GM12878 (cell line): ENCODE data around the gene SNN.

Source experiments
- HSF1 ChIP-seq: fragments of 150-350 bp; IDR thresholded peaks from 2 replicates; pipeline ENCODE4 v1.6.1; 2014; ENCODE audit warnings: mild to moderate bottlenecking, low read depth, low read length
- POLR2A ChIP-seq: IDR thresholded peaks from 2 replicates; pipeline ENCODE4 v1.6.1; 2011; ENCODE audit warnings: low read depth, mild to moderate bottlenecking, low read length
- POLR2AphosphoS5 ChIP-seq: IDR thresholded peaks from 2 replicates; pipeline ENCODE4 v1.6.1; 2011; ENCODE audit warnings: mild to moderate bottlenecking, low read length, inconsistent platforms
- SMC3 ChIP-seq: IDR thresholded peaks from 2 replicates; pipeline ENCODE4 v1.6.1; 2011; ENCODE audit warnings: low read length, improper control_type of control experiment, borderline replicate concordance
- USF1 ChIP-seq: IDR thresholded peaks from 2 replicates; pipeline ENCODE4 v1.6.1; 2011; ENCODE audit warnings: borderline replicate concordance, low read depth, mild to moderate bottlenecking, moderate library complexity, mixed read lengths, low read length; ENCODE audit not compliant: insufficient read depth; ENCODE audit errors: extremely low read length
- TF ChIP-seq, protein P1 (sequence below), 3 experiments: IDR thresholded peaks in 2 of 3; conservative IDR thresholded peaks in 1 of 3; 2 replicates each; pipeline ENCODE4 v1.5.1; 2011; ENCODE audit warnings: low read depth in 3 of 3, low read length in 3 of 3, mild to moderate bottlenecking in 3 of 3, control low read depth in 2 of 3, moderate library complexity in 2 of 3, inconsistent platforms in 1 of 3, mixed read lengths in 1 of 3; ENCODE audit not compliant: control insufficient read depth in 2 of 3, insufficient read depth in 1 of 3; ENCODE audit errors: extremely low read depth in 1 of 3
- TF ChIP-seq, protein P2 (sequence below): fragments of 450-650 bp; IDR thresholded peaks from 2 replicates; pipeline ENCODE4 v1.6.1; 2016; ENCODE audit warnings: mild to moderate bottlenecking

- no peak for TF ChIP-seq SMC3
- TF ChIP-seq, protein P1, sequence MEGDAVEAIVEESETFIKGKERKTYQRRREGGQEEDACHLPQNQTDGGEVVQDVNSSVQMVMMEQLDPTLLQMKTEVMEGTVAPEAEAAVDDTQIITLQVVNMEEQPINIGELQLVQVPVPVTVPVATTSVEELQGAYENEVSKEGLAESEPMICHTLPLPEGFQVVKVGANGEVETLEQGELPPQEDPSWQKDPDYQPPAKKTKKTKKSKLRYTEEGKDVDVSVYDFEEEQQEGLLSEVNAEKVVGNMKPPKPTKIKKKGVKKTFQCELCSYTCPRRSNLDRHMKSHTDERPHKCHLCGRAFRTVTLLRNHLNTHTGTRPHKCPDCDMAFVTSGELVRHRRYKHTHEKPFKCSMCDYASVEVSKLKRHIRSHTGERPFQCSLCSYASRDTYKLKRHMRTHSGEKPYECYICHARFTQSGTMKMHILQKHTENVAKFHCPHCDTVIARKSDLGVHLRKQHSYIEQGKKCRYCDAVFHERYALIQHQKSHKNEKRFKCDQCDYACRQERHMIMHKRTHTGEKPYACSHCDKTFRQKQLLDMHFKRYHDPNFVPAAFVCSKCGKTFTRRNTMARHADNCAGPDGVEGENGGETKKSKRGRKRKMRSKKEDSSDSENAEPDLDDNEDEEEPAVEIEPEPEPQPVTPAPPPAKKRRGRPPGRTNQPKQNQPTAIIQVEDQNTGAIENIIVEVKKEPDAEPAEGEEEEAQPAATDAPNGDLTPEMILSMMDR (IDR thresholded peaks at IDR 0.05 in 2 of 3, conservative IDR thresholded peaks at IDR 0.05 in 1 of 3; ENCODE audit: control insufficient read depth in 2 of 3, extremely low read depth in 1 of 3, insufficient read depth in 1 of 3, low read depth in 3 of 3, low read length in 3 of 3), result no peak
- TF ChIP-seq HSF1, result no peak
- no peak for TF ChIP-seq USF1
- no peak for TF ChIP-seq POLR2AphosphoS5
- TF ChIP-seq, protein P2, sequence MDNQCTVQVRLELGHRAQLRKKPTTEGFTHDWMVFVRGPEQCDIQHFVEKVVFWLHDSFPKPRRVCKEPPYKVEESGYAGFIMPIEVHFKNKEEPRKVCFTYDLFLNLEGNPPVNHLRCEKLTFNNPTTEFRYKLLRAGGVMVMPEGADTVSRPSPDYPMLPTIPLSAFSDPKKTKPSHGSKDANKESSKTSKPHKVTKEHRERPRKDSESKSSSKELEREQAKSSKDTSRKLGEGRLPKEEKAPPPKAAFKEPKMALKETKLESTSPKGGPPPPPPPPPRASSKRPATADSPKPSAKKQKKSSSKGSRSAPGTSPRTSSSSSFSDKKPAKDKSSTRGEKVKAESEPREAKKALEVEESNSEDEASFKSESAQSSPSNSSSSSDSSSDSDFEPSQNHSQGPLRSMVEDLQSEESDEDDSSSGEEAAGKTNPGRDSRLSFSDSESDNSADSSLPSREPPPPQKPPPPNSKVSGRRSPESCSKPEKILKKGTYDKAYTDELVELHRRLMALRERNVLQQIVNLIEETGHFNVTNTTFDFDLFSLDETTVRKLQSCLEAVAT, result no peak
- no peak for TF ChIP-seq POLR2A
Measured at GRCh38 chr16:11633113-11633512, 35.1 kb upstream of the SNN start.
